NB4 (cell line): ENCODE results near the gene ATP2B3.

Source experiments
- MYC ChIP-seq: IDR thresholded peaks from 2 replicates; pipeline ENCODE4 v1.6.1; 2011; ENCODE audit warnings: low read depth, low read length
- POLR2A ChIP-seq: IDR thresholded peaks from 2 replicates; pipeline ENCODE4 v1.6.1; 2011; ENCODE audit warnings: mild to moderate bottlenecking; ENCODE audit not compliant: insufficient read length; ENCODE audit errors: extremely low read depth
- TF ChIP-seq, protein P1 (sequence below): IDR thresholded peaks from one replicate; pipeline ENCODE4 v1.5.1; 2012; ENCODE audit warnings: low read depth, low read length
- TF ChIP-seq, protein P2 (sequence below): IDR thresholded peaks from 2 replicates; pipeline ENCODE4 v1.6.1; 2011; ENCODE audit warnings: low read depth, low read length

DNA sequence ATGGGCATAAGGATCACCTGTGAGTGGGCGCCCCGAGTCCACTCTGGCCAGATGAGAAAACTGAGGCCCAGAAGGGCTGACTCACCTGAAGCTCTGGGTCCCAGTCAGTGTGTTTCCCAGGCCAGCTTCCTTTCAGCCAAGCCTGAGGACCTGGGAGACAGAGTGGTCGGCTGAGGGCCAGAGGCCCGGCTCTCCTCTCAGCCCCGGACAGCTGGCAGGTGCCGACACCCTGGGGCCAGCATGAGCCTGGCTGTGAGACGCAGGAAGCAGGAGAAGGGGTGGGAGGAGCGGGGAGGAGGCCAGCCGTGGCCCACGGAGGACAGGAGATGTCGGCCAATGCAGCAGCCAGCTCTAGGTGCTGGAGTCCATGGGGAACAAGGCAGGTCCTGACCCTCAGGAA, 28.9 kb downstream of the ATP2B3 start:
- TF ChIP-seq POLR2A (no peak), MYC (no peak)
- TF ChIP-seq, protein P1, sequence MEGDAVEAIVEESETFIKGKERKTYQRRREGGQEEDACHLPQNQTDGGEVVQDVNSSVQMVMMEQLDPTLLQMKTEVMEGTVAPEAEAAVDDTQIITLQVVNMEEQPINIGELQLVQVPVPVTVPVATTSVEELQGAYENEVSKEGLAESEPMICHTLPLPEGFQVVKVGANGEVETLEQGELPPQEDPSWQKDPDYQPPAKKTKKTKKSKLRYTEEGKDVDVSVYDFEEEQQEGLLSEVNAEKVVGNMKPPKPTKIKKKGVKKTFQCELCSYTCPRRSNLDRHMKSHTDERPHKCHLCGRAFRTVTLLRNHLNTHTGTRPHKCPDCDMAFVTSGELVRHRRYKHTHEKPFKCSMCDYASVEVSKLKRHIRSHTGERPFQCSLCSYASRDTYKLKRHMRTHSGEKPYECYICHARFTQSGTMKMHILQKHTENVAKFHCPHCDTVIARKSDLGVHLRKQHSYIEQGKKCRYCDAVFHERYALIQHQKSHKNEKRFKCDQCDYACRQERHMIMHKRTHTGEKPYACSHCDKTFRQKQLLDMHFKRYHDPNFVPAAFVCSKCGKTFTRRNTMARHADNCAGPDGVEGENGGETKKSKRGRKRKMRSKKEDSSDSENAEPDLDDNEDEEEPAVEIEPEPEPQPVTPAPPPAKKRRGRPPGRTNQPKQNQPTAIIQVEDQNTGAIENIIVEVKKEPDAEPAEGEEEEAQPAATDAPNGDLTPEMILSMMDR: no peak
- TF ChIP-seq, protein P2, sequence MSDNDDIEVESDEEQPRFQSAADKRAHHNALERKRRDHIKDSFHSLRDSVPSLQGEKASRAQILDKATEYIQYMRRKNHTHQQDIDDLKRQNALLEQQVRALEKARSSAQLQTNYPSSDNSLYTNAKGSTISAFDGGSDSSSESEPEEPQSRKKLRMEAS: no peak
